CD4-positive, alpha-beta T cell (primary cell): ENCODE measurements around the gene IRX3. TPM values are rescaled to one million over a fixed set of nuclear protein-coding genes. Genes with fewer than 3 reads are reported as not detected.

Experiments used
- ATAC-seq: fragments of 200-7000 bp; cut with Tn5 transposase; one replicate; pipeline ENCODE4 v1.10.0; 2022; ENCODE audit warnings: mild to moderate bottlenecking; ENCODE audit not compliant: poor library complexity
- CTCF ChIA-PET: fragments of 350-600 bp; sonication (Branson Sonifier 250); formaldehyde crosslinking; loops from one replicate; lab custom pipeline; 2021; ENCODE audit warnings: antibody characterized with exemption, inconsistent platforms; lab: Charles Lee
- POLR2A ChIA-PET: fragments of 350-600 bp; sonication (Branson Sonifier 250); formaldehyde crosslinking; loops from one replicate; lab custom pipeline; 2021; ENCODE audit warnings: antibody characterized with exemption, inconsistent platforms; lab: Charles Lee
- DNase-seq, 14 experiments: peaks; one replicate each; pipeline ENCODE4 v3.0.0-alpha.2; 2013 to 2020; ENCODE audit warnings: mixed read lengths in 2 of 14
- H3K27ac ChIP-seq, 2 donors: one replicate each; pipeline versions ENCODE4 v1.5.1 to v1.7.0; 2013; ENCODE audit warnings: low read length in 2 of 2, low read depth in 1 of 2, mild to moderate bottlenecking in 1 of 2
- H3K27me3 ChIP-seq, 2 experiments: 1 replicate in 1 of 2; 2 replicates in 1 of 2; pipeline versions ENCODE4 v1.6.1 to v1.7.0; 2013; ENCODE audit warnings: low read length in 2 of 2, control low read depth in 1 of 2, mild to moderate bottlenecking in 1 of 2, moderate library complexity in 1 of 2; ENCODE audit not compliant: insufficient read depth in 2 of 2, control insufficient read depth in 1 of 2
- H3K36me3 ChIP-seq: one replicate; pipeline ENCODE4 v1.6.1; 2013; ENCODE audit warnings: low read length, control low read depth; ENCODE audit not compliant: insufficient read depth
- H3K4me1 ChIP-seq: one replicate; pipeline ENCODE4 v1.6.1; 2013; ENCODE audit warnings: low read length, control low read depth; ENCODE audit not compliant: insufficient read depth
- H3K4me3 ChIP-seq: one replicate; pipeline ENCODE4 v1.5.1; 2013; ENCODE audit warnings: mild to moderate bottlenecking, low read length, moderate library complexity
- H3K9me3 ChIP-seq, 2 experiments: 1 replicate in 1 of 2; 2 replicates in 1 of 2; pipeline versions ENCODE4 v1.6.1 to v1.7.0; 2013; ENCODE audit warnings: low read length in 2 of 2, mild to moderate bottlenecking in 2 of 2, control low read depth in 1 of 2, moderate library complexity in 1 of 2; ENCODE audit not compliant: control insufficient read depth in 1 of 2, insufficient read depth in 1 of 2
- H3K27ac Mint-ChIP-seq: one replicate; pipeline ENCODE4 v1.8.0; 2020; ENCODE audit warnings: mixed read lengths
- H3K27me3 Mint-ChIP-seq: one replicate; pipeline ENCODE4 v1.8.0; 2021; ENCODE audit warnings: mixed read lengths
- H3K36me3 Mint-ChIP-seq: one replicate; pipeline ENCODE4 v1.8.0; 2021; ENCODE audit warnings: low read depth, mixed read lengths
- H3K4me1 Mint-ChIP-seq: one replicate; pipeline ENCODE4 v1.8.0; 2021; ENCODE audit warnings: low read depth, mixed read lengths
- H3K4me3 Mint-ChIP-seq: one replicate; pipeline ENCODE4 v1.8.0; 2020; ENCODE audit warnings: mild to moderate bottlenecking, mixed read lengths
- H3K9me3 Mint-ChIP-seq: one replicate; pipeline ENCODE4 v1.8.0; 2020; ENCODE audit warnings: mixed read lengths
- intact Hi-C, 2 experiments: fragments of 100-400 bp; cut with DNase I in 1 of 2; cut with micrococcal nuclease in 1 of 2; formaldehyde crosslinking; loops; one replicate each; pipeline versions ENCODE4 v1.15.1 to v1.9.0; 2023 to 2025; cut with DNase I, micrococcal nuclease
- polyA plus RNA-seq, 2 donors: library from polyadenylated mRNA; unstranded; fragments of 120-200 nt; gene quantifications; one replicate each; pipeline ENCODE4 v1.2.1, GENCODE V29; 2013
- total RNA-seq, 174 experiments: library from RNA in 2 of 174; stranded (reverse) in 2 of 174; gene quantifications; one replicate each; pipeline ENCODE4 v1.2.3 and lab custom pipeline; 2021 to 2026
- TF ChIP-seq, protein P1 (sequence below): fragments of 200-600 bp; IDR thresholded peaks from one replicate; pipeline ENCODE4 v1.8.0; 2022; ENCODE audit warnings: antibody characterized with exemption, mild to moderate bottlenecking

The IRX3 gene
- total RNA-seq (not detected), total RNA-seq (lab: John Stamatoyannopoulos, UW) (0 to 0.25 (median 0) reads per million in 172 experiments)
- not detected for polyA plus RNA-seq (2013, experiment 1 of 2)
- polyA plus RNA-seq (2013, experiment 2 of 2): 0.30 TPM

DNA sequence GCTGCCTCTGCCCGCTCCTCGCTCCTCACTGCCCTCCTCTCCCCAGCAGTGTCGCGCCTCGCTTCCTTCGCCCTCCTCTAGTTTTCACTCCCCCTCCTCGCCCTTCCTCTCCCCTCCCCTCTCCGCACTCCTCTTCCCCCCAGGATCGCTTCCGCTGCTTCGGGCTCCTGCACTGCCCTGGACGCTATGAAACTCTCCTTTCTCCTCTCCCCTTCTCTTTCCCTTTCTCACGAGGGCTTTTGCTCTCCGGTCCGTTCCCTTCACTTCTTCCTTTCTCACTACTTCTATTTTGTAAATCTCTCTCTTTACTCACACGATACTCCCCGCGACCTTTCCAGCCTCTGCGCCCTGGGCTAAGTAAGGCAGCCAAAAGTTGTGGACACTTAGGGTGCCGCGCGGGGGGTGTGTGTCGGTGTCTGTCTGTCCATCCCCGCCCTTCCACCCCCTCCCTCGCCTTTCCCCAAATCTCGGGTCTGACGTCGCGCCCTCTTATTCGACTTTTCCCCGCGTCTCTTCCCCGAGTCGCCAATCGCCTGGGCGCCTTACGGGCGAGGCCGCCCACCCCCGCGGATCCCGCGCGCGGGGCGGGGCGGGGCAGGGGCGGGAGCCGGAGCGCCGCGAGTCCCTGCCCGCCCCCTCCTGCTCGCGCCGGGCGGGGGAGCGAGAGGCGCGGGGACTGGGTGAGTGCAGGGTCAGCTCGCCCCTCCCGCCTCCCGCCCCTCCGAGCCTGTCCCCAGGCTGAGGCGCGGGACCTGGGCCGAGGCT is at the start of gene IRX3:
IRX3 (minus strand) TSS at position 422 of the 765 bp plus-strand sequence. CDS start 737 bp downstream, outside the sequence.
- H3K36me3 ChIP-seq: no peaks in the 10 kb centered on the region
- intact Hi-C loops: no loop called here
- H3K4me3 ChIP-seq: no peak within 1 kb of the TSS
- peaks cover 15% of the 10 kb centered on the region for H3K4me1 ChIP-seq
- Mint-ChIP-seq H3K27ac (no peak within 1 kb of the TSS), H3K27me3 (peaks cover 60% of the 10 kb centered on the region), H3K4me1 (peaks cover 25% of the 10 kb centered on the region), H3K4me3 (peak within 1 kb of the TSS; percentile 65), H3K9me3 (no peaks in the 10 kb centered on the region), H3K36me3 (no peaks in the 10 kb centered on the region)
- no peak for ATAC-seq
- H3K27me3 ChIP-seq: peaks cover 53 to 80% of the 10 kb centered on the region in 2 experiments
- ChIA-PET POLR2A (no interaction called here), CTCF (no interaction called here)
- DNase-seq: no peak
- H3K27ac ChIP-seq: no peak within 1 kb of the TSS
- TF ChIP-seq, protein P1, sequence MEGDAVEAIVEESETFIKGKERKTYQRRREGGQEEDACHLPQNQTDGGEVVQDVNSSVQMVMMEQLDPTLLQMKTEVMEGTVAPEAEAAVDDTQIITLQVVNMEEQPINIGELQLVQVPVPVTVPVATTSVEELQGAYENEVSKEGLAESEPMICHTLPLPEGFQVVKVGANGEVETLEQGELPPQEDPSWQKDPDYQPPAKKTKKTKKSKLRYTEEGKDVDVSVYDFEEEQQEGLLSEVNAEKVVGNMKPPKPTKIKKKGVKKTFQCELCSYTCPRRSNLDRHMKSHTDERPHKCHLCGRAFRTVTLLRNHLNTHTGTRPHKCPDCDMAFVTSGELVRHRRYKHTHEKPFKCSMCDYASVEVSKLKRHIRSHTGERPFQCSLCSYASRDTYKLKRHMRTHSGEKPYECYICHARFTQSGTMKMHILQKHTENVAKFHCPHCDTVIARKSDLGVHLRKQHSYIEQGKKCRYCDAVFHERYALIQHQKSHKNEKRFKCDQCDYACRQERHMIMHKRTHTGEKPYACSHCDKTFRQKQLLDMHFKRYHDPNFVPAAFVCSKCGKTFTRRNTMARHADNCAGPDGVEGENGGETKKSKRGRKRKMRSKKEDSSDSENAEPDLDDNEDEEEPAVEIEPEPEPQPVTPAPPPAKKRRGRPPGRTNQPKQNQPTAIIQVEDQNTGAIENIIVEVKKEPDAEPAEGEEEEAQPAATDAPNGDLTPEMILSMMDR: no peak
- H3K9me3 ChIP-seq: peaks cover 0 to 24% of the 10 kb centered on the region in 2 experiments

DNA sequence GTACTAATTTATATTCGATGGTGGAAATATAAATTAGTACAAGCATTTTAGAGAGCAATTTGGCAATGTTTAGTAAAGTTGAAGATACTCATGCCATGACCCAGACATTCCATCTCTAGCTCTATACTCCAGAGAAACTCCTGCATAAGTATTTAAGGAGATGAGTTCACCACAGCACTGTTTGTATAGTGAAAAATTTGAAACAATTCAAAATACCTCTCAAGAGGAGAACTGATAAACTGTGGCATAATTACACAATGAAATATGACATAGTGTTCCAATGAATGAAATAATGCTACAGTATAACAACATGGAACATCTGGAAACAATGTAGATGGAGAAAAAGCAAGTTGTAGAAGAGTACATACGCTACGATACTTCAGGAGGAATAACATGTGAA is 48.6 kb upstream of the IRX3 start:
- TF ChIP-seq, protein P1: no peak
- Mint-ChIP-seq H3K36me3 (no peaks in the 10 kb centered on the region), H3K9me3 (peaks cover 2% of the 10 kb centered on the region), H3K4me1 (no peaks in the 10 kb centered on the region), H3K27me3 (peaks cover 52% of the 10 kb centered on the region), H3K27ac (no peak overlapping the region), H3K4me3 (no peak overlapping the region)
- ATAC-seq (no peak), DNase-seq (no peak)
- Histone ChIP-seq H3K9me3 (no peaks in the 10 kb centered on the region), H3K4me3 (no peak overlapping the region), H3K4me1 (no peaks in the 10 kb centered on the region), H3K36me3 (no peaks in the 10 kb centered on the region), H3K27me3 (peaks cover 3 to 5% of the 10 kb centered on the region in 2 experiments), H3K27ac (no peak overlapping the region)
- ChIA-PET CTCF (interaction anchor here (1.1 kb wide), 1 partner anchor 249 kb away, joined by 6 read pairs; no protein-coding TSS in a partner anchor), POLR2A (no interaction called here)
- intact Hi-C loops: no loop called here

DNA sequence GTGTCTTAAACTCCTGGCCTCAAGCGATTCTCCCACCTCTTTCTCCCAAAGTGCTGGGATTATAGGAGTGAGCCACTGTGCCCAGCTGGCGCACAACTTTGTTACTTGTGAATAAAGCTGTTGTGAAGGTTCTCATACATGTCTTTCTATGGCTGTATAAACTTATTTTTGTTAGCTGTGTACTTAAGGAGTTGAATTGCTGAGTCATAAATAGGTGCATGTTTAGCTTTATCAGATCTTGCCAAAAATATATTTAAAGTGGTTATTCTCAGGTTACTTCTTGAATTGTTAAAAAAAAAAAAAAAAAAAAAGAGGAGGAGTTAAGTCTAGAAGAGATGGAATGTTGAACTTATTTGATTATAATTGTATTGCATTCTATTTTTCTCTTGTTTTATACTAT is 47.6 kb upstream of the IRX3 start:
- H3K9me3 Mint-ChIP-seq: no peaks in the 10 kb centered on the region
- peaks cover 3 to 5% of the 10 kb centered on the region in 2 experiments for H3K27me3 ChIP-seq
- intact Hi-C loops: no loop called here
- CTCF ChIA-PET: interaction anchor here (1.1 kb wide), 1 partner anchor 250 kb away, joined by 6 read pairs; no protein-coding TSS in a partner anchor
- H3K4me1 Mint-ChIP-seq: no peaks in the 10 kb centered on the region
- no peak overlapping the region for H3K27ac ChIP-seq
- H3K27me3 Mint-ChIP-seq: peaks cover 51% of the 10 kb centered on the region
- H3K27ac Mint-ChIP-seq: no peak overlapping the region
- no peaks in the 10 kb centered on the region for H3K36me3 ChIP-seq
- no peak overlapping the region for H3K4me3 Mint-ChIP-seq
- H3K36me3 Mint-ChIP-seq: no peaks in the 10 kb centered on the region
- POLR2A ChIA-PET: no interaction called here
- DNase-seq (no peak), ATAC-seq (no peak)
- H3K4me1 ChIP-seq: no peaks in the 10 kb centered on the region
- H3K4me3 ChIP-seq: no peak overlapping the region
- no peaks in the 10 kb centered on the region for H3K9me3 ChIP-seq
- TF ChIP-seq, protein P1: no peak
